Right cardiac atrium (tissue), 5 donors: ENCODE results near the gene TARBP2. TPM values are rescaled to one million over a fixed set of nuclear protein-coding genes. Genes with fewer than 3 reads are reported as not detected.
"Not testable (repeated sequence)": the region's sequence is repeated elsewhere in the genome, so short reads cannot be mapped to it uniquely, and the experiment has no call there.

ENCODE experiments used
- ATAC-seq, 2 donors: fragments of 200-7000 bp; cut with Tn5 transposase; one replicate each; pipeline versions ENCODE4 v1.8.0 to v1.9.1; 2020; ENCODE audit warnings: moderate library complexity in 2 of 2, mild to moderate bottlenecking in 1 of 2
- DNase-seq, 3 donors: peaks; one replicate each; pipeline ENCODE4 v3.0.0-alpha.2; 2020
- H3K27ac ChIP-seq: one replicate; pipeline ENCODE4 v1.5.1; 2013; ENCODE audit warnings: mild to moderate bottlenecking, low read length, control low read depth, moderate library complexity
- H3K27me3 ChIP-seq: one replicate; pipeline ENCODE4 v1.6.1; 2013; ENCODE audit not compliant: control insufficient read depth, insufficient read depth
- H3K4me1 ChIP-seq: one replicate; pipeline ENCODE4 v1.6.1; 2013; ENCODE audit warnings: low read length; ENCODE audit not compliant: control insufficient read depth, insufficient read depth
- H3K4me3 ChIP-seq: one replicate; pipeline ENCODE4 v1.5.1; 2013; ENCODE audit warnings: low read length, control low read depth
- H3K9me3 ChIP-seq: one replicate; pipeline ENCODE4 v1.6.1; 2013; ENCODE audit warnings: low read length; ENCODE audit not compliant: control insufficient read depth
- WGBS: extraction: QIAGEN DNeasy Blood & Tissue Kit; methylation state at CpG from one replicate; pipeline ENCODE4 v1.1.7; 2013; 5-methylcytosine and 5-hydroxymethylcytosine counted together
- intact Hi-C, 4 donors: fragments of 100-400 bp; cut with DNase I; formaldehyde crosslinking; loops; one replicate each; pipeline versions ENCODE4 v1.11.0 to v1.14.0; 2022 to 2023
- polyA plus RNA-seq: library from polyadenylated mRNA; stranded (reverse); fragments of 200-250 nt; gene quantifications from one replicate; pipeline ENCODE4 v1.2.3, GENCODE V29; 2013
- total RNA-seq, 4 donors: library from RNA; stranded (reverse); fragmentation: NEBNext Ultra II Directional; extraction: Animal tissue kit (Norgen Biotek cat#: 25700); gene quantifications; one replicate each; pipeline ENCODE4 v1.2.1, GENCODE V29; 2021
- donor health status: healthy with polysubstance abuse.
- donor health status: DM: no; HTN: yes; CAD: no.
- donor health status: DM: no; HTN: no; CAD: no.
- donor health status: DM: no; HTN: yes; CAD: no; lungs with severe emphysema.
- donor health status: DM: yes; HTN: yes; CAD: no.

The TARBP2 gene
- total and polyA plus RNA-seq, 5 donors = 12.8 to 13.9 (median 13.0) TPM

DNA sequence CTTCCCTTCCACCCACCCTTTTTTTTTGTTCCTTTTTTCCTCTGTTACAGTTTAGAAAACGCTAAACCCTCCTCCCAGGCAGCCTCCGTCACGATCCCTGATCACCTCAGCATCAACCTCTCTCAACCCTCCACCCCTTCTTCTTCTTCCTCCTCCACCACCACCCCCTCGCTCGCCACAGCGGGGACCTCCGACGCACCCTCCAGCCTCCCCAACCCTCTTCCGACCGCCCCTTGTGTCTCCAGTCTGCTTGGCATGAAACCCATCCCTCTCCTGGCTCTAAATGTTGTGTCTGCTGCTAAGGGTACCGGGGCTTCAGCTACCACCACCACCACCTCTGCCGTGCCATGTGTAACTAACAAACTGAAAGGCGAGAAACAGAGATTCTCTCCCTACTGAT is 26.3 kb upstream of the TARBP2 start:
- intact Hi-C loops = no loop called here
- Histone ChIP-seq H3K27me3 (no peaks in the 10 kb centered on the region), H3K4me1 (no peaks in the 10 kb centered on the region), H3K9me3 (no peaks in the 10 kb centered on the region), H3K27ac (no peak overlapping the region), H3K4me3 (no peak overlapping the region)
- peak in 1 of 2 donors; percentile 8 for ATAC-seq
- DNase-seq = no peak
- WGBS = 61% methylated on average over 13 of the region's 13 CpGs

DNA sequence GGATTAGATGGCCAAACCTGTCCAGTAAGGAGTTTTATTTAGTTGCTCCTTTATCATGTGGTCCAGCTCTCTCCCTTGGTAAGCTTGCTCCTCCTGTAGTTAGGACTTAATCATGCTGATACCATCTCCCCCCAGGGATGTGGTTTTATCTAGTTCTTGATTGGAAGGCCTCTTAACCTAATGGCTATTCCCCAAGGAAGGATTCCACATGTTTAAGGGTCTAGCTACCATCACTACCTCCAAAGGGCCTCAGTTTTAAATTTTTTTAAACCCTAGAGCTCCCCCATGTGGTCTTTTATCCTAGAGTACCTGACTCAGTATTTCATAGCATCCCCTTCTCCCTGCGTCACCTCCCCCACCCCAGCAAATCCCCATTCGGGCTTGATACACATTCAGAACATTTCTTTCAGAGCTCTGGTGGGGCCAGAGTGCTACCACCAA is 24.3 kb upstream of the TARBP2 start:
- DNase-seq = no peak
- ATAC-seq = peak in 1 of 2 donors; percentile 9
- WGBS = 60% methylated on average over 2 of the region's 2 CpGs
- intact Hi-C loops = no loop called here
- H3K4me3 ChIP-seq = no peak overlapping the region
- H3K27ac ChIP-seq = no peak overlapping the region
- H3K9me3 ChIP-seq = no peaks in the 10 kb centered on the region
- no peaks in the 10 kb centered on the region for H3K4me1 ChIP-seq
- H3K27me3 ChIP-seq = no peaks in the 10 kb centered on the region

DNA sequence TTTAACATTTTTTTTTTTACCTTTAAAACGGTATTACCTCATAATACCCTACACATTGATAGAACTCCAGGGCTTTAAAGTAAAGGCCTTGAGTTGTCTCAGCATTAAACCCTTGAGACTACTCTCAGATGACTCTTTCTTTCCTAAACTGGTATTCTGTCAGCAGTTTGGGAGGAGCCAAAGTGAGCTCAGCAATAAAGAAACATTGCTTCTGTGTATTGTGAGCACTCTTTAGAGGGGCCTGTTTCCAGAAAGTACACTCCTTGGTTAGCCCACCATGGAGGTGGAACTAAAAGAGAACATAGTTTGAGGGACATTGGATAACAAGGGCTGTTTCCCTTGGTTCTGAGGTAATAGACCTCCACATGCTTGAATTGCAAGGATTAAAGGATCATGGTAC is 22.2 kb upstream of the TARBP2 start:
- no peak overlapping the region for H3K4me3 ChIP-seq
- no peaks in the 10 kb centered on the region for H3K4me1 ChIP-seq
- intact Hi-C loops = no loop called here
- no peaks in the 10 kb centered on the region for H3K27me3 ChIP-seq
- no peak overlapping the region for H3K27ac ChIP-seq
- DNase-seq (no peak), ATAC-seq (no peak)
- WGBS = 49% methylated on average over 1 of the region's 1 CpG
- no peaks in the 10 kb centered on the region for H3K9me3 ChIP-seq

DNA sequence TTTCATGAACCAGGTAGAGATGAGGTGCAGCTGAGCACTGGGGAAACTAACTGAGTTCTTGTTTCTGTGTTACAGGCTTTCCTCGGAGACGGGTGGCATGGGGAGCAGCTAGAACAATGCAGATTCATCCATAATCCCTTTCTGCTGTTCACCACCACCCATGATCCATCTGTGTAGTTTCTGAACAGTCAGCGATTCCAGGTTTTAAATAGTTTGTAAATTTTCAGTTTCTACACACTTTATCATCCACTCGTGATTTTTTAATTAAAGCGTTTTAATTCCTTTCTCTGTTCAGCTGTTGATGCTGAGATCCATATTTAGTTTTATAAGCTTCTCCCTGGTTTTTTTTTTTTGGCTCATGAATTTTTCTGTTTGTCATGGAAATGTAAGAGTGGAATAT is 21.8 kb upstream of the TARBP2 start:
- WGBS = 72% methylated on average over 5 of the region's 5 CpGs
- DNase-seq = no peak
- Histone ChIP-seq H3K4me1 (no peaks in the 10 kb centered on the region), H3K9me3 (no peaks in the 10 kb centered on the region), H3K4me3 (no peak overlapping the region), H3K27me3 (no peaks in the 10 kb centered on the region), H3K27ac (no peak overlapping the region)
- ATAC-seq = no peak
- intact Hi-C loops = no loop called here

DNA sequence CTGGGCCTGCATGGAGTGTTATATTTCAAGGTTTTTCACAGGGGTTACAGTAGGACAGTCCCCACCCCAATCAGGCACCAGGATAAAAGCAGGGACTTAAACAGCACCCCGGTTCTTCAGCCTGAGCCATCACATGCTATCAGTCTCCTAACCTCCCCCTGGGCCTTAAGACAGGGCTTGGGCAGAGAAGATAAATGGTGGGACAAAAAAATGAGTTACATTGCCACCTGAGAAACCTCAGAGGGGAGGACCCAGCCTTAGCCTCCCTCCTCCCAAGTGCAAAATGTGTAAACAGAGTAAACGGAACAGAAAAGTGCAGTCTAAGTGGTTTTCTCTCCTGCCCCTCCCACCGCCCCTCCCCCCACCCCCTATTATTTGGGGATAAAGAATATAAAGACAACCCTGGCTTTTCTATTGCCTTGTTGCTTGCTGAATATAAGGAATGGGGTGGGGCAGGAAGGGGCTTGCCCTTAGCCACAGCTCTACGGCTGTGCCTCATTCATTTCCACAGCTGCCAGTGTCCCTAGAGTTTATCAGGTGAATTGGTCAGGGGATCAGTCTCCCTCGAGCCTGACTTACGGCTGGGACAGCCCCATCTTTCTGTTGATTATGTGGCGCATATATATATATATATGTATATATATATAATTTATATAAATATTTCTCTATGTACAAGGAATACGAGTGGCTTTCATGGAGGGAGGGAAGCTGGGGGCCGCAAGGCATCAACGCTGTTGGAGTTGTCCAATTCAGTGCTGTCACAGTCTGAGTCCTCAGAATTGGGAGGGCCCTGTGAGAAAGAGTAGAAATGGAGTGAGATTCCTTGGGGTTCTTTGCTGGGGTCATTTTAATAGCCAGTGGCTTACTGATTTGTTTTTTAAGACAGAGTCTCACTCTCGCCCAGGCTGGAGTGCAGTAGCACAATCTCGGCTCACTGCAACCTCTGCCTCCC is 20.3 kb upstream of the TARBP2 start:
- 64% methylated on average over 12 of the region's 12 CpGs for WGBS
- Histone ChIP-seq H3K4me3 (no peak overlapping the region), H3K27ac (no peak overlapping the region), H3K9me3 (no peaks in the 10 kb centered on the region), H3K27me3 (no peaks in the 10 kb centered on the region), H3K4me1 (no peaks in the 10 kb centered on the region)
- intact Hi-C loops = no loop called here
- no peak for ATAC-seq
- no peak for DNase-seq

DNA sequence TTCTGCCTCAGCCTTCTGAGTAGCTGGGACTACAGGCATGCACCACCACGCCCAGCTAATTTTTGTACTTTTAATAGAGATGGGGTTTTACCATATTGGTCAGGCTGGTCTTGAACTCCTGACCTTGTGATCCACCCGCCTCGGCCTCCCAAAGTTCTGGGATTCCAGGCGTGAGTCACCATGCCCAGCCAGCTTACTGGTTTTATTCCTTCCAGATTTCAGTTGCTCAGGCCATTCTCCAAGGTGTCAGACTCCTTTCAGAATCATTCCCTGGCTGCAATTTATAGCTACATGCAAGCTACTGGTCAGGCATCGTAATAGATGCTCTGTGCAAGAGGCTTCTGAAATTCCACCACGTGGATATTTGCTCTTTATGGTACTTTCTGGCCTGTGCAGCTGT is 19.6 kb upstream of the TARBP2 start:
- 61% methylated on average over 6 of the region's 6 CpGs for WGBS
- H3K4me1 ChIP-seq, DNase-seq, H3K4me3 ChIP-seq, H3K27me3 ChIP-seq, intact Hi-C loops, H3K9me3 ChIP-seq, H3K27ac ChIP-seq, ATAC-seq: not testable (repeated sequence)

DNA sequence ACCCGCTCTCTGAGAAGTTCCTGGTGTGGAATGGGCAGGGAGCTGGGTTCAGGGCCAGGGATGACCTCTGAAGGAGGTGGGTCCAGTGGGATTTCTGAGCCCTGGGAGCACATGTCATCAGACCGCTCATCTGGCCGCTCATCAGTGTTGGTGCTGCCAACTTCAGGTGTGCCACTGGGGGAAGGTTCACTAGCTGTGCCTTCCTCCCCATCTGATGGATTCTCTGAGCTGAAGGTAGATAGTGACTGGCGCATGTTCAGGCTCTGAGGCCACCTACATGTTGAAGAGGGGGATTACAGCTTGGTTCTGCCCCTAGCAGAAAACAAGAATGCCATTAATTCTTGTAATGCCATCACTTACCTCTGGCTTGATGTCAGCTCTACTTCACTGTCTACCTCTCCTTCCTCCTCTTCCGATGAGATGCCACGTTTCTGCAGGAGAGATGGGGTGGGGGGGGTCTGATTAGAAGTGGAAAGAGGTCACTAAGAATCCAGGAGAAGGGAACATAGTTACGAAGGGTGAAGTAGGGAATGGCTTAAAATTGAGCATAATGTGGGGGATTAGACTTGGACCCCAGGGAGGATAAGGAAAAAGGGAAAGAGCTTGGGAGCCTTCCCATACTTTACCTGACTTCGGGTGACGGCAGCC is 19.0 kb upstream of the TARBP2 start:
- 69% methylated on average over 9 of the region's 9 CpGs for WGBS

DNA sequence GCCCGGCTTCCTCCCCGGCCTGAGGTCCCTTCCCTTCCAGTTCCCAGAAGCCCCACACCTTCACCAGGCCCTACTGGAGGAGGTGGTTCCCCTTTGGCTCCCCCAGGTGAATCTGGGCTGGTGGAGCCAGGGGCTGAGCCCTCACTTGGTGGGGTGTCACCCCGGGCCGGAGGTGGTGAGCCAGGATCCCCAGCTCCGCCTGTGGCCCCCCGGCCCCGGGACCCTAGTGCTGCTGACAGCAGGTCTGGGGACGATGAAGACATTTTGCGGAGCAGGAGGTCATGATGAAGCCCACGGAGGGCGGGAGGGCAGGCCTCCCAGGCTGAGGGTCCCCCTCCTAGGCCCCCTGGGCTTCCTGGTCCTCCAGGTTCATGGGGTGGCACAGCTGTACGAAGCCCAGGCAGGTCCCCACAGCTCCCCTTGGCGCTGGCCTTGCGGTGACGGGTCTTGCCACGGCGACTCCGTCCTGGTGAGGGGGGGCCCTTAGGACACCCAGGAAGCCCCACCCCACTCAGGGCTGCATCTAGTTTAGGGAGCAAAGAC is 18.4 kb upstream of the TARBP2 start:
- no peak overlapping the region for H3K27ac ChIP-seq
- intact Hi-C loops = no loop called here
- no peaks in the 10 kb centered on the region for H3K4me1 ChIP-seq
- no peak overlapping the region for H3K4me3 ChIP-seq
- DNase-seq (peak in 2 of 3 donors; percentile 37 to 62), ATAC-seq (peak; percentile 23 to 30)
- H3K9me3 ChIP-seq = no peaks in the 10 kb centered on the region
- H3K27me3 ChIP-seq = no peaks in the 10 kb centered on the region
- 70% methylated on average over 18 of the region's 18 CpGs for WGBS

More for the DNA sequence above, 19.0 kb upstream of the TARBP2 start:
- H3K9me3 ChIP-seq = no peaks in the 10 kb centered on the region
- no peaks in the 10 kb centered on the region for H3K27me3 ChIP-seq
- H3K4me1 ChIP-seq = no peaks in the 10 kb centered on the region
- ATAC-seq (no peak), DNase-seq (no peak)
- no peak overlapping the region for H3K4me3 ChIP-seq
- no peak overlapping the region for H3K27ac ChIP-seq
- intact Hi-C loops = no loop called here

DNA sequence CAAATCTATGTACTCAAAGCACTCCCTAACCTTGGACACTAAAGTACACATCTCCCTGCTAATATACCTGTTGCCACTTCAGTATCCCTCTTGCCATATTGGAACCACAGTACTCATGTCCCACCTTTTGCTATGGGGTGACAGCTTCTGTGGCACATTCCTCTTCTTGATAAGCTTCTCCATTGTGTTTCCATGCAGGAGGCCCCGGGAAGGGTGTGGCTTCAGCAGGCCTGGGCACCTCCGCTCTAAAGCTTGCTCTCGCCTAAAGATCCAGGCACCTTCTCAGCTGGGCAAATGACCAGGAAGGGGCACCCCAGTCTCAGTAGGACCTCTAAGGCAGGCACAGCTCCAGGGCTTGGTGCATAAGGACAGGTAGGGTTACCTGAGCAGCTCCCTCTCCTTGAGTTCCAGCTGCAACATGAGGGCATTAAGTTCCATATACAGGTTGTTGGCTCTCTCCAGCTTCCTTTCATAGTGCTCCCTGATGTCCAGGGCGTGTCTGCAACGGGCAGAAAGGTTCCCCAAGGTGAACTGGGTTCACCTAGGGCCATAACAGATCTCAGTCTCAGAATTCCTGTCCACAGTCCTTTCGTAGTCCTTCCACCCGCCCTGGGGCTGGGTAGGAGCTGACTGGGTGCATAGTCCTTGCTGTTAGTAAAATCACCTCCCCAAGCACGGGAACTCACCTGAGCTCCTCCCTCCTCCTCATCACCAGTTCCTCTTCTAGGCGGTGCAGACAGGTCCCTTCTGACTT is 17.7 kb upstream of the TARBP2 start:
- H3K4me3 ChIP-seq = no peak overlapping the region
- no peak overlapping the region for H3K27ac ChIP-seq
- intact Hi-C loops = no loop called here
- H3K27me3 ChIP-seq = no peaks in the 10 kb centered on the region
- DNase-seq (peak in 1 of 3 donors; percentile 26), ATAC-seq (peak in 1 of 2 donors; percentile 5)
- H3K4me1 ChIP-seq = no peaks in the 10 kb centered on the region
- no peaks in the 10 kb centered on the region for H3K9me3 ChIP-seq
- 67% methylated on average over 9 of the region's 9 CpGs for WGBS

DNA sequence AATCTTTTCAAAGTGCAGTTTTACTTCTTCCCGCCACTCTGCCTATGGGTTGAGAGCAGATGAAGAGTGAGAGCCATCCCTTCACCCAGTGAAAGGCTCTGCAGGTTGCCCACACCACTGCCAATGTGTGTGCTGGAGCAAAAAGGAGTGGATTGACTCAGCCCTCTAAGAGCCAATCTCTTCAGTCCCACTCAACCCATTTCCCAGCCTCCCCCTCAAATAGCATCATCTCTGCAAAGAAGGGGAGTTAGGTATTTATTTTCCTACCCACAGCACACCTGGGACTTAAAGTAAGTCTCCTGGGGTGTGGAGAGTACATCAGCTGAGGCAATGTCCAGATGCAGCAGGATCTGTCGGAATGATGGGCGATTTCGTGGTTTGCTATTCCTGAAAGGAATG is 17.1 kb upstream of the TARBP2 start:
- no peak overlapping the region for H3K4me3 ChIP-seq
- H3K9me3 ChIP-seq = no peaks in the 10 kb centered on the region
- no peak for DNase-seq
- no peaks in the 10 kb centered on the region for H3K27me3 ChIP-seq
- WGBS = 89% methylated on average over 4 of the region's 4 CpGs
- no peak for ATAC-seq
- intact Hi-C loops = no loop called here
- no peaks in the 10 kb centered on the region for H3K4me1 ChIP-seq
- H3K27ac ChIP-seq = no peak overlapping the region
